GM23338 (cell line): Measurements from ENCODE around the gene DAGLA. TPM values are rescaled to one million over a fixed set of nuclear protein-coding genes. Genes with fewer than 3 reads are reported as not detected.

Source experiments
- ATAC-seq: fragments of 200-7000 bp; cut with Tn5 transposase; 3 replicates; pipeline ENCODE4 v1.9.1; 2020
- DNase-seq: peaks from one replicate; pipeline ENCODE4 v3.0.0-alpha.2; 2015; ENCODE audit warnings: low spot score
- H2AFZ ChIP-seq: fragments of 200-600 bp; sonication (generic); 2 replicates; pipeline ENCODE4 v1.8.0; 2016; ENCODE audit warnings: antibody characterized with exemption, mild to moderate bottlenecking, moderate library complexity
- H3F3A ChIP-seq: fragments of 200-600 bp; sonication (generic); replicated peaks from 2 replicates; pipeline ENCODE4 v1.8.0; 2017; ENCODE audit warnings: antibody characterized with exemption, mixed run types, low read depth
- H3K27ac ChIP-seq: fragments of 200-600 bp; sonication (generic); 2 replicates; pipeline ENCODE4 v1.6.1; 2016; ENCODE audit warnings: low read depth
- H3K27me3 ChIP-seq: fragments of 200-600 bp; sonication (generic); 2 replicates; pipeline ENCODE4 v1.8.0; 2016; ENCODE audit warnings: mild to moderate bottlenecking, mixed run types, moderate library complexity; ENCODE audit not compliant: insufficient read depth
- H3K36me3 ChIP-seq: fragments of 200-600 bp; sonication (generic); 2 replicates; pipeline ENCODE4 v1.8.0; 2016; ENCODE audit warnings: mild to moderate bottlenecking; ENCODE audit not compliant: insufficient read depth
- H3K4me1 ChIP-seq: fragments of 200-600 bp; sonication (generic); 2 replicates; pipeline ENCODE4 v1.8.0; 2016; ENCODE audit warnings: mild to moderate bottlenecking, moderate library complexity; ENCODE audit not compliant: insufficient read depth
- H3K4me2 ChIP-seq: fragments of 200-600 bp; sonication (generic); 2 replicates; pipeline ENCODE4 v1.7.1; 2017; ENCODE audit warnings: mixed run types
- H3K4me3 ChIP-seq: fragments of 200-600 bp; sonication (generic); 2 replicates; pipeline ENCODE4 v1.6.1; 2016; ENCODE audit warnings: mixed run types
- H3K79me2 ChIP-seq: fragments of 200-600 bp; sonication (generic); replicated peaks from 2 replicates; pipeline ENCODE4 v1.8.0; 2017; ENCODE audit warnings: mild to moderate bottlenecking; ENCODE audit not compliant: insufficient read depth
- H3K9me2 ChIP-seq: fragments of 200-600 bp; sonication (generic); 2 replicates; pipeline ENCODE4 v1.8.0; 2017; ENCODE audit not compliant: insufficient read depth
- H4K20me1 ChIP-seq: fragments of 200-600 bp; sonication (generic); replicated peaks from 2 replicates; pipeline ENCODE4 v1.8.0; 2017; ENCODE audit warnings: mild to moderate bottlenecking; ENCODE audit not compliant: insufficient read depth
- H3K27ac Mint-ChIP-seq: 2 replicates; pipeline ENCODE4 v1.8.0; 2020; ENCODE audit warnings: inconsistent platforms, mild to moderate bottlenecking, moderate library complexity, mixed read lengths
- H3K27me3 Mint-ChIP-seq: 3 replicates; pipeline ENCODE4 v1.8.0; 2022; ENCODE audit warnings: low read depth, mild to moderate bottlenecking, moderate library complexity, mixed read lengths, inconsistent platforms; ENCODE audit not compliant: insufficient read depth, poor library complexity
- H3K36me3 Mint-ChIP-seq: 3 replicates; pipeline ENCODE4 v1.8.0; 2021; ENCODE audit warnings: low read depth, mild to moderate bottlenecking, inconsistent platforms, moderate library complexity, mixed read lengths
- H3K4me1 Mint-ChIP-seq: 3 replicates; pipeline ENCODE4 v1.8.0; 2020; ENCODE audit warnings: mild to moderate bottlenecking, inconsistent platforms, mixed read lengths
- H3K4me3 Mint-ChIP-seq: 3 replicates; pipeline ENCODE4 v1.8.0; 2021; ENCODE audit warnings: moderate library complexity, mild to moderate bottlenecking, inconsistent platforms, mixed read lengths
- H3K9me3 Mint-ChIP-seq: 3 replicates; pipeline ENCODE4 v1.8.0; 2020; ENCODE audit warnings: moderate library complexity, mild to moderate bottlenecking, inconsistent platforms, mixed read lengths
- CREB1 ChIP-seq: fragments of 250-450 bp; sonication (Bioruptor Pico); IDR thresholded peaks from 2 replicates; pipeline ENCODE4 v1.5.0; 2020; ENCODE audit warnings: low read depth, mild to moderate bottlenecking, moderate library complexity
- EZH2 ChIP-seq: fragments of 200-600 bp; sonication (generic); IDR thresholded peaks from one replicate; pipeline ENCODE4 v1.8.0; 2017; ENCODE audit warnings: antibody characterized with exemption, mild to moderate bottlenecking, low read depth; ENCODE audit not compliant: unreplicated experiment
- EZH2phosphoT487 ChIP-seq: fragments of 200-600 bp; sonication (generic); IDR thresholded peaks from one replicate; pipeline ENCODE4 v1.8.1; 2018; ENCODE audit warnings: antibody characterized with exemption; ENCODE audit not compliant: unreplicated experiment
- JUNB ChIP-seq: IDR thresholded peaks from one replicate; pipeline ENCODE4 v1.6.1; 2016; ENCODE audit warnings: antibody characterized with exemption; ENCODE audit not compliant: unreplicated experiment
- NANOG ChIP-seq: IDR thresholded peaks from 2 replicates; pipeline ENCODE4 v1.6.1; 2016; ENCODE audit warnings: antibody characterized with exemption, borderline replicate concordance
- POLR2AphosphoS5 ChIP-seq: IDR thresholded peaks from 2 replicates; pipeline ENCODE4 v1.6.1; 2016; ENCODE audit warnings: antibody characterized with exemption, low read depth
- STAT1 ChIP-seq: IDR thresholded peaks from one replicate; pipeline ENCODE4 v1.6.1; 2016; ENCODE audit warnings: antibody characterized with exemption; ENCODE audit not compliant: unreplicated experiment
- ZNF114 ChIP-seq: fragments of 250-450 bp; sonication (Bioruptor Pico); IDR thresholded peaks from 2 replicates; pipeline ENCODE4 v1.5.0; 2020; ENCODE audit warnings: mild to moderate bottlenecking, moderate library complexity
- ZNF331 ChIP-seq: fragments of 250-450 bp; sonication (Bioruptor Pico); IDR thresholded peaks from 2 replicates; pipeline ENCODE4 v1.5.0; 2020; ENCODE audit warnings: low read depth, mild to moderate bottlenecking, moderate library complexity
- polyA plus RNA-seq: library from polyadenylated mRNA; unstranded; fragments of >200 nt; fragmentation: Nextera tagmentation; extraction: Ambion mirVana; gene quantifications from 2 replicates; pipeline ENCODE4 v1.2.1, GENCODE V29; 2016
- total RNA-seq: library from RNA; depleted of rRNA; stranded (reverse); fragments of >200 nt; shearing (Covaris generic); gene quantifications from 2 replicates; pipeline ENCODE4 v1.2.3, GENCODE V29; 2014
- TF ChIP-seq, protein P1 (sequence below), 2 experiments: fragments of 200-600 bp in 1 of 2; sonication (generic) in 1 of 2; conservative IDR thresholded peaks; 2 replicates each; pipeline versions ENCODE4 v1.5.1 to v1.6.1; 2016 to 2017; ENCODE audit warnings: antibody characterized with exemption in 2 of 2, low read depth in 2 of 2, mild to moderate bottlenecking in 2 of 2, moderate library complexity in 1 of 2
- TF ChIP-seq, protein P2 (sequence below): IDR thresholded peaks from 2 replicates; pipeline ENCODE4 v1.6.1; 2016; ENCODE audit warnings: antibody characterized with exemption
- TF ChIP-seq, protein P3 (sequence below): IDR thresholded peaks from one replicate; pipeline ENCODE4 v1.6.1; 2018; ENCODE audit warnings: antibody characterized with exemption; ENCODE audit not compliant: unreplicated experiment
- TF ChIP-seq, protein P4 (sequence below): fragments of 250-450 bp; sonication (Bioruptor Pico); IDR thresholded peaks from 2 replicates; pipeline ENCODE4 v1.5.0; 2020; ENCODE audit warnings: mild to moderate bottlenecking, moderate library complexity

Gene DAGLA
- total and polyA plus RNA-seq, 2 experiments from 2014 or later: 0.55 to 2.5 TPM

DNA sequence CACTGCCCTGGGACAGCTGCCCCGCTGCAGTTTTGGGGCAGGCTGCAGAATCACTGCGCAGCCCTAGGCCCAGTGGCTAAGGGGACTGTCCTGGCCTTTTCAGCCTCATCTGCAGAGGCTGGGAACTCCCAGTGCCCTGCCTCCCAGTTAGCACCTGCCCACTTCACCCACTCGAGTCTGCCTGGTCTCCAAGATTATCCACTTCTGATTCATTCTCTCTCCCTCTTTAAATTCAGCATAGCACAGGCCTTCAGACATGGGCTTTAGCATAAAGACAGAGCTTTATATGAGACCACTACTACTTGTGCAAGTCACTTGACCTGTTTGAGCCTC is 8.9 kb downstream of the DAGLA start:
- no peak for TF ChIP-seq ZNF114 (CRISPR knock-in tag)
- TF ChIP-seq ZNF331: no peak
- TF ChIP-seq, protein P1, sequence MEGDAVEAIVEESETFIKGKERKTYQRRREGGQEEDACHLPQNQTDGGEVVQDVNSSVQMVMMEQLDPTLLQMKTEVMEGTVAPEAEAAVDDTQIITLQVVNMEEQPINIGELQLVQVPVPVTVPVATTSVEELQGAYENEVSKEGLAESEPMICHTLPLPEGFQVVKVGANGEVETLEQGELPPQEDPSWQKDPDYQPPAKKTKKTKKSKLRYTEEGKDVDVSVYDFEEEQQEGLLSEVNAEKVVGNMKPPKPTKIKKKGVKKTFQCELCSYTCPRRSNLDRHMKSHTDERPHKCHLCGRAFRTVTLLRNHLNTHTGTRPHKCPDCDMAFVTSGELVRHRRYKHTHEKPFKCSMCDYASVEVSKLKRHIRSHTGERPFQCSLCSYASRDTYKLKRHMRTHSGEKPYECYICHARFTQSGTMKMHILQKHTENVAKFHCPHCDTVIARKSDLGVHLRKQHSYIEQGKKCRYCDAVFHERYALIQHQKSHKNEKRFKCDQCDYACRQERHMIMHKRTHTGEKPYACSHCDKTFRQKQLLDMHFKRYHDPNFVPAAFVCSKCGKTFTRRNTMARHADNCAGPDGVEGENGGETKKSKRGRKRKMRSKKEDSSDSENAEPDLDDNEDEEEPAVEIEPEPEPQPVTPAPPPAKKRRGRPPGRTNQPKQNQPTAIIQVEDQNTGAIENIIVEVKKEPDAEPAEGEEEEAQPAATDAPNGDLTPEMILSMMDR (conservative IDR thresholded peaks at IDR 0.05; ENCODE audit: low read depth in 2 of 2): no peak
- TF ChIP-seq STAT1: no peak
- TF ChIP-seq EZH2phosphoT487: no peak
- TF ChIP-seq, protein P2, sequence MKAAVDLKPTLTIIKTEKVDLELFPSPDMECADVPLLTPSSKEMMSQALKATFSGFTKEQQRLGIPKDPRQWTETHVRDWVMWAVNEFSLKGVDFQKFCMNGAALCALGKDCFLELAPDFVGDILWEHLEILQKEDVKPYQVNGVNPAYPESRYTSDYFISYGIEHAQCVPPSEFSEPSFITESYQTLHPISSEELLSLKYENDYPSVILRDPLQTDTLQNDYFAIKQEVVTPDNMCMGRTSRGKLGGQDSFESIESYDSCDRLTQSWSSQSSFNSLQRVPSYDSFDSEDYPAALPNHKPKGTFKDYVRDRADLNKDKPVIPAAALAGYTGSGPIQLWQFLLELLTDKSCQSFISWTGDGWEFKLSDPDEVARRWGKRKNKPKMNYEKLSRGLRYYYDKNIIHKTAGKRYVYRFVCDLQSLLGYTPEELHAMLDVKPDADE: no peak
- no peak for TF ChIP-seq CREB1 (CRISPR knock-in tag)
- no peak for TF ChIP-seq JUNB
- TF ChIP-seq, protein P3, sequence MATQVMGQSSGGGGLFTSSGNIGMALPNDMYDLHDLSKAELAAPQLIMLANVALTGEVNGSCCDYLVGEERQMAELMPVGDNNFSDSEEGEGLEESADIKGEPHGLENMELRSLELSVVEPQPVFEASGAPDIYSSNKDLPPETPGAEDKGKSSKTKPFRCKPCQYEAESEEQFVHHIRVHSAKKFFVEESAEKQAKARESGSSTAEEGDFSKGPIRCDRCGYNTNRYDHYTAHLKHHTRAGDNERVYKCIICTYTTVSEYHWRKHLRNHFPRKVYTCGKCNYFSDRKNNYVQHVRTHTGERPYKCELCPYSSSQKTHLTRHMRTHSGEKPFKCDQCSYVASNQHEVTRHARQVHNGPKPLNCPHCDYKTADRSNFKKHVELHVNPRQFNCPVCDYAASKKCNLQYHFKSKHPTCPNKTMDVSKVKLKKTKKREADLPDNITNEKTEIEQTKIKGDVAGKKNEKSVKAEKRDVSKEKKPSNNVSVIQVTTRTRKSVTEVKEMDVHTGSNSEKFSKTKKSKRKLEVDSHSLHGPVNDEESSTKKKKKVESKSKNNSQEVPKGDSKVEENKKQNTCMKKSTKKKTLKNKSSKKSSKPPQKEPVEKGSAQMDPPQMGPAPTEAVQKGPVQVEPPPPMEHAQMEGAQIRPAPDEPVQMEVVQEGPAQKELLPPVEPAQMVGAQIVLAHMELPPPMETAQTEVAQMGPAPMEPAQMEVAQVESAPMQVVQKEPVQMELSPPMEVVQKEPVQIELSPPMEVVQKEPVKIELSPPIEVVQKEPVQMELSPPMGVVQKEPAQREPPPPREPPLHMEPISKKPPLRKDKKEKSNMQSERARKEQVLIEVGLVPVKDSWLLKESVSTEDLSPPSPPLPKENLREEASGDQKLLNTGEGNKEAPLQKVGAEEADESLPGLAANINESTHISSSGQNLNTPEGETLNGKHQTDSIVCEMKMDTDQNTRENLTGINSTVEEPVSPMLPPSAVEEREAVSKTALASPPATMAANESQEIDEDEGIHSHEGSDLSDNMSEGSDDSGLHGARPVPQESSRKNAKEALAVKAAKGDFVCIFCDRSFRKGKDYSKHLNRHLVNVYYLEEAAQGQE: no peak
- no peak for TF ChIP-seq POLR2AphosphoS5
- TF ChIP-seq, protein P4, sequence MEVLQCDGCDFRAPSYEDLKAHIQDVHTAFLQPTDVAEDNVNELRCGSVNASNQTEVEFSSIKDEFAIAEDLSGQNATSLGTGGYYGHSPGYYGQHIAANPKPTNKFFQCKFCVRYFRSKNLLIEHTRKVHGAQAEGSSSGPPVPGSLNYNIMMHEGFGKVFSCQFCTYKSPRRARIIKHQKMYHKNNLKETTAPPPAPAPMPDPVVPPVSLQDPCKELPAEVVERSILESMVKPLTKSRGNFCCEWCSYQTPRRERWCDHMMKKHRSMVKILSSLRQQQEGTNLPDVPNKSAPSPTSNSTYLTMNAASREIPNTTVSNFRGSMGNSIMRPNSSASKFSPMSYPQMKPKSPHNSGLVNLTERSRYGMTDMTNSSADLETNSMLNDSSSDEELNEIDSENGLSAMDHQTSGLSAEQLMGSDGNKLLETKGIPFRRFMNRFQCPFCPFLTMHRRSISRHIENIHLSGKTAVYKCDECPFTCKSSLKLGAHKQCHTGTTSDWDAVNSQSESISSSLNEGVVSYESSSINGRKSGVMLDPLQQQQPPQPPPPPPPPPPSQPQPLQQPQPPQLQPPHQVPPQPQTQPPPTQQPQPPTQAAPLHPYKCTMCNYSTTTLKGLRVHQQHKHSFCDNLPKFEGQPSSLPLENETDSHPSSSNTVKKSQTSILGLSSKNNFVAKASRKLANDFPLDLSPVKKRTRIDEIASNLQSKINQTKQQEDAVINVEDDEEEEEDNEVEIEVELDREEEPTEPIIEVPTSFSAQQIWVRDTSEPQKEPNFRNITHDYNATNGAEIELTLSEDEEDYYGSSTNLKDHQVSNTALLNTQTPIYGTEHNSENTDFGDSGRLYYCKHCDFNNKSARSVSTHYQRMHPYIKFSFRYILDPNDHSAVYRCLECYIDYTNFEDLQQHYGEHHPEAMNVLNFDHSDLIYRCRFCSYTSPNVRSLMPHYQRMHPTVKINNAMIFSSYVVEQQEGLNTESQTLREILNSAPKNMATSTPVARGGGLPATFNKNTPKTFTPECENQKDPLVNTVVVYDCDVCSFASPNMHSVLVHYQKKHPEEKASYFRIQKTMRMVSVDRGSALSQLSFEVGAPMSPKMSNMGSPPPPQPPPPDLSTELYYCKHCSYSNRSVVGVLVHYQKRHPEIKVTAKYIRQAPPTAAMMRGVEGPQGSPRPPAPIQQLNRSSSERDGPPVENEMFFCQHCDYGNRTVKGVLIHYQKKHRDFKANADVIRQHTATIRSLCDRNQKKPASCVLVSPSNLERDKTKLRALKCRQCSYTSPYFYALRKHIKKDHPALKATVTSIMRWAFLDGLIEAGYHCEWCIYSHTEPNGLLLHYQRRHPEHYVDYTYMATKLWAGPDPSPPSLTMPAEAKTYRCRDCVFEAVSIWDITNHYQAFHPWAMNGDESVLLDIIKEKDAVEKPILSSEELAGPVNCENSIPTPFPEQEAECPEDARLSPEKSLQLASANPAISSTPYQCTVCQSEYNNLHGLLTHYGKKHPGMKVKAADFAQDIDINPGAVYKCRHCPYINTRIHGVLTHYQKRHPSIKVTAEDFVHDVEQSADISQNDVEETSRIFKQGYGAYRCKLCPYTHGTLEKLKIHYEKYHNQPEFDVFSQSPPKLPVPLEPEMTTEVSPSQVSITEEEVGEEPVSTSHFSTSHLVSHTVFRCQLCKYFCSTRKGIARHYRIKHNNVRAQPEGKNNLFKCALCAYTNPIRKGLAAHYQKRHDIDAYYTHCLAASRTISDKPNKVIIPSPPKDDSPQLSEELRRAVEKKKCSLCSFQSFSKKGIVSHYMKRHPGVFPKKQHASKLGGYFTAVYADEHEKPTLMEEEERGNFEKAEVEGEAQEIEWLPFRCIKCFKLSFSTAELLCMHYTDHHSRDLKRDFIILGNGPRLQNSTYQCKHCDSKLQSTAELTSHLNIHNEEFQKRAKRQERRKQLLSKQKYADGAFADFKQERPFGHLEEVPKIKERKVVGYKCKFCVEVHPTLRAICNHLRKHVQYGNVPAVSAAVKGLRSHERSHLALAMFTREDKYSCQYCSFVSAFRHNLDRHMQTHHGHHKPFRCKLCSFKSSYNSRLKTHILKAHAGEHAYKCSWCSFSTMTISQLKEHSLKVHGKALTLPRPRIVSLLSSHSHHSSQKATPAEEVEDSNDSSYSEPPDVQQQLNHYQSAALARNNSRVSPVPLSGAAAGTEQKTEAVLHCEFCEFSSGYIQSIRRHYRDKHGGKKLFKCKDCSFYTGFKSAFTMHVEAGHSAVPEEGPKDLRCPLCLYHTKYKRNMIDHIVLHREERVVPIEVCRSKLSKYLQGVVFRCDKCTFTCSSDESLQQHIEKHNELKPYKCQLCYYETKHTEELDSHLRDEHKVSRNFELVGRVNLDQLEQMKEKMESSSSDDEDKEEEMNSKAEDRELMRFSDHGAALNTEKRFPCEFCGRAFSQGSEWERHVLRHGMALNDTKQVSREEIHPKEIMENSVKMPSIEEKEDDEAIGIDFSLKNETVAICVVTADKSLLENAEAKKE (CRISPR knock-in tag): no peak
- TF ChIP-seq NANOG: no peak
- no peak for TF ChIP-seq EZH2
- Histone ChIP-seq H3K4me3 (no peak overlapping the region), H3K4me1 (peaks cover 20% of the 10 kb centered on the region), H2AFZ (no peak overlapping the region), H3K27me3 (no peaks in the 10 kb centered on the region), H3K79me2 (no peaks in the 10 kb centered on the region), H4K20me1 (no peaks in the 10 kb centered on the region), H3K27ac (no peak overlapping the region), H3K4me2 (no peak overlapping the region), H3F3A (no peaks in the 10 kb centered on the region), H3K36me3 (no peaks in the 10 kb centered on the region), H3K9me2 (no peaks in the 10 kb centered on the region)
- Mint-ChIP-seq H3K4me1 (peaks cover 31% of the 10 kb centered on the region), H3K9me3 (no peaks in the 10 kb centered on the region), H3K4me3 (no peak overlapping the region), H3K27me3 (peaks cover 11% of the 10 kb centered on the region), H3K36me3 (no peaks in the 10 kb centered on the region), H3K27ac (no peak overlapping the region)
- no peak for ATAC-seq
- no peak for DNase-seq
